ENCODE data around the gene SCUBE1. TPM values are rescaled to one million over a fixed set of nuclear protein-coding genes. Genes with fewer than 3 reads are reported as not detected.

SCUBE1 gene
- total RNA-seq, 4 donors from 2014 or later: 0.68 to 6.4 (median 1.7) TPM

DNA sequence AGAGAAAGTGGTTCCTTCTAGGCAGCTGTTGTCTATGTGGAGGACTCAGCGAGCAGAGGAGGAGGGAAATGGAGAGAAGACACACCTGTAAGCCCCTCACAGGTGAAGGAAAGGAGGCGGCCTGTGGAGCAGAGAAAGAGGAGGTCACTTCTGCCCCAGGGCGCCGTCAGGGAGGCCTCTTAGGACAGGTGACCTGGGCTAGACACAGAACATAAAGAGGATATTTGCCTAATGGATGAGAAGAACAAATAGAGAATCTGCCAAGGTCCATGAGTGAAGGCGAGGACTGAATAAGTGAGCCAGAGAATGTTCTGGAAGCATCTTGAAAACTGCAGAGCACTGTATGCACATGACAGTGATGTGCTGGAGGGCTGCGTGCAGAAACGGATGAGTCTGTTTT, 2.2 kb upstream of the SCUBE1 start:
- Histone ChIP-seq H3K4me1 (peaks cover 0 to 11% (median 5%) of the 10 kb centered on the region in 4 donors), H3K4me3 (no peak overlapping the region), H3K27ac (no peak overlapping the region), H3K36me3 (no peaks in the 10 kb centered on the region), H3K27me3 (peaks cover 67% of the 10 kb centered on the region), H3K9me3 (no peaks in the 10 kb centered on the region)
- WGBS, 2 donors (ENCODE audit: low coverage in 1 of 2): 83 to 100% methylated on average over 4 to 7 of the region's 7 CpGs
- in situ Hi-C loops (cut with MboI; ENCODE audit: low pct_ligation_motif_present in 1 of 4, low pct_unique_long_range_greater_than_20kb in 1 of 4, low sequenced_read_pairs in 3 of 4) (loop anchor here in 2 of 4 donors (10.0 kb wide), 1 partner anchor 71 kb away; no protein-coding TSS in a partner anchor), intact Hi-C loops (cut with DNase I; ENCODE audit: low total_unique reads) (no loop called here)
- DNase-seq: no peak
- TF ChIP-seq POLR2A (IDR thresholded peaks at IDR 0.05) (no peak), POLR2AphosphoS5 (IDR thresholded peaks at IDR 0.05) (no peak), EP300 (IDR thresholded peaks at IDR 0.05; ENCODE audit: low read depth) (no peak)
- TF ChIP-seq, protein P1, sequence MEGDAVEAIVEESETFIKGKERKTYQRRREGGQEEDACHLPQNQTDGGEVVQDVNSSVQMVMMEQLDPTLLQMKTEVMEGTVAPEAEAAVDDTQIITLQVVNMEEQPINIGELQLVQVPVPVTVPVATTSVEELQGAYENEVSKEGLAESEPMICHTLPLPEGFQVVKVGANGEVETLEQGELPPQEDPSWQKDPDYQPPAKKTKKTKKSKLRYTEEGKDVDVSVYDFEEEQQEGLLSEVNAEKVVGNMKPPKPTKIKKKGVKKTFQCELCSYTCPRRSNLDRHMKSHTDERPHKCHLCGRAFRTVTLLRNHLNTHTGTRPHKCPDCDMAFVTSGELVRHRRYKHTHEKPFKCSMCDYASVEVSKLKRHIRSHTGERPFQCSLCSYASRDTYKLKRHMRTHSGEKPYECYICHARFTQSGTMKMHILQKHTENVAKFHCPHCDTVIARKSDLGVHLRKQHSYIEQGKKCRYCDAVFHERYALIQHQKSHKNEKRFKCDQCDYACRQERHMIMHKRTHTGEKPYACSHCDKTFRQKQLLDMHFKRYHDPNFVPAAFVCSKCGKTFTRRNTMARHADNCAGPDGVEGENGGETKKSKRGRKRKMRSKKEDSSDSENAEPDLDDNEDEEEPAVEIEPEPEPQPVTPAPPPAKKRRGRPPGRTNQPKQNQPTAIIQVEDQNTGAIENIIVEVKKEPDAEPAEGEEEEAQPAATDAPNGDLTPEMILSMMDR (IDR thresholded peaks at IDR 0.05): no peak

DNA sequence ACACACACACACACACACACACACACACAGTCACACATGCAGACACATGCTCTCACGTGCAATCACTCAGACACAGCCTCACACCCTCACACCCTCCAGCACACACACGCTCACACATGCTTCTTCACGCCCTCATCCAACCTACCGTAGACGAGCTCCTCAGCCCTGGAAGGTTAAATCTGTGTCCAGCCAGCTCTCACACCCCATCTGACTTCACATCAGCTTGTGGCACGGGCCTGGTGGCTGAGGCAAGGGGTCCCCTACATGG, 1.3 kb upstream of the SCUBE1 start:
- TF ChIP-seq, protein P1 (IDR thresholded peaks at IDR 0.05): no peak
- no peak for TF ChIP-seq POLR2A (IDR thresholded peaks at IDR 0.05)
- Histone ChIP-seq H3K27ac (no peak overlapping the region), H3K27me3 (peaks cover 67% of the 10 kb centered on the region), H3K9me3 (no peaks in the 10 kb centered on the region), H3K4me3 (no peak overlapping the region), H3K4me1 (peaks cover 0 to 11% (median 5%) of the 10 kb centered on the region in 4 donors), H3K36me3 (no peaks in the 10 kb centered on the region)
- in situ Hi-C loops (cut with MboI; ENCODE audit: low pct_ligation_motif_present in 1 of 4, low pct_unique_long_range_greater_than_20kb in 1 of 4, low sequenced_read_pairs in 3 of 4): loop anchor here in 2 of 4 donors (10.0 kb wide), 1 partner anchor 70 kb away; no protein-coding TSS in a partner anchor
- DNase-seq: no peak
- intact Hi-C loops (cut with DNase I; ENCODE audit: low total_unique reads): no loop called here
- WGBS, 2 donors (ENCODE audit: low coverage in 1 of 2): 65 to 80% methylated on average over 1 to 6 of the region's 6 CpGs

DNA sequence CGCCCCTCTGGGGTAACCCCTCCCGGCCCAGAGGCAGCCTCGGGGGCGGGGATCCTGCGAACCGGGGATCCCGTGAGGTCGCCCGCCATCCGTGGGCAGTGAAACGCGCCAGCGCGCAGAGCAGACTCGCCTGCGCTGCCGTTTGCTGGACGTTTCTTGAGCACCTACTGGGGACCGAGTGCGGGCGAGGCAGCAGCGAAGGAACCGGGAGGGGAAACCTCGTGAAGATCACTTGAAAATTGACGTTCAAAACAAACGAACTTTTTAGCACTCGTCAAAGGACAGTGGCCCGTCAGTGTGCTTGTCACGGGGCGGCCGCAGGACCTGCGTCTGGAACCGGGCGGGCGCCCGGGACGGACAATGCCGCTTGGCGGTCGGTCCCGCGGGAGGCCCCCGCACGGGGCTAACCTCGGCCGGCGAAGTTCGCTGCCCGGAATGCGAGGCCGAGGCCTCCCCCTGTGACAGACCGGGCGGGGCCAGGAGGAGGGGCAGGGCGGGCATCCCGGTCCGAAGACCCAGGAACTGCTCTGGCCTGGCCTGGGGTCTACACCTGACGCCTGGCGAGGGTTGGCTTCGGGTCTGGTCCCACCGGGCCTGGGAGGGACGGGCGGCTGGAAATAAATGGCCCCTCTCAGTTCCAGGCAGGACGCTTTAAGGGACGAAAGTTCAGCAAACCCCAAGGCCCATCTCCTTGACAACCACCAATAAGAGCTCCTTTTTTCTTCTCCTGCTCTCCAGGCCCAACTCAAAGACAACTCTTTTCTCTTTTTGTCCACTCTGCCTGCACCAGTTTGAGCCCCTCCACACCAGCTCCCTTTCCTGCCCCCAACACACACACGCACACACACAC, 723 bp upstream of the SCUBE1 start:
- Histone ChIP-seq H3K4me1 (peaks cover 0 to 11% (median 5%) of the 10 kb centered on the region in 4 donors), H3K27me3 (peaks cover 67% of the 10 kb centered on the region), H3K9me3 (no peaks in the 10 kb centered on the region), H3K36me3 (no peaks in the 10 kb centered on the region), H3K4me3 (peak overlapping the region in 3 of 4 donors; percentile 26 to 48 (median 29)), H3K27ac (no peak overlapping the region)
- intact Hi-C loops (cut with DNase I; ENCODE audit: low total_unique reads): no loop called here
- TF ChIP-seq EP300 (IDR thresholded peaks at IDR 0.05; ENCODE audit: low read depth) (no peak), POLR2A (IDR thresholded peaks at IDR 0.05) (no peak), POLR2AphosphoS5 (IDR thresholded peaks at IDR 0.05) (no peak)
- TF ChIP-seq, protein P1 (IDR thresholded peaks at IDR 0.05): no peak
- WGBS, 2 donors (ENCODE audit: low coverage in 1 of 2): 15 to 52% methylated on average over 3 to 51 of the region's 65 CpGs
- in situ Hi-C loops (cut with MboI; ENCODE audit: low pct_ligation_motif_present in 1 of 4, low pct_unique_long_range_greater_than_20kb in 1 of 4, low sequenced_read_pairs in 3 of 4): loop anchor here in 2 of 4 donors (10.0 kb wide), 1 partner anchor 69 kb away; no protein-coding TSS in a partner anchor
- no peak for DNase-seq

DNA sequence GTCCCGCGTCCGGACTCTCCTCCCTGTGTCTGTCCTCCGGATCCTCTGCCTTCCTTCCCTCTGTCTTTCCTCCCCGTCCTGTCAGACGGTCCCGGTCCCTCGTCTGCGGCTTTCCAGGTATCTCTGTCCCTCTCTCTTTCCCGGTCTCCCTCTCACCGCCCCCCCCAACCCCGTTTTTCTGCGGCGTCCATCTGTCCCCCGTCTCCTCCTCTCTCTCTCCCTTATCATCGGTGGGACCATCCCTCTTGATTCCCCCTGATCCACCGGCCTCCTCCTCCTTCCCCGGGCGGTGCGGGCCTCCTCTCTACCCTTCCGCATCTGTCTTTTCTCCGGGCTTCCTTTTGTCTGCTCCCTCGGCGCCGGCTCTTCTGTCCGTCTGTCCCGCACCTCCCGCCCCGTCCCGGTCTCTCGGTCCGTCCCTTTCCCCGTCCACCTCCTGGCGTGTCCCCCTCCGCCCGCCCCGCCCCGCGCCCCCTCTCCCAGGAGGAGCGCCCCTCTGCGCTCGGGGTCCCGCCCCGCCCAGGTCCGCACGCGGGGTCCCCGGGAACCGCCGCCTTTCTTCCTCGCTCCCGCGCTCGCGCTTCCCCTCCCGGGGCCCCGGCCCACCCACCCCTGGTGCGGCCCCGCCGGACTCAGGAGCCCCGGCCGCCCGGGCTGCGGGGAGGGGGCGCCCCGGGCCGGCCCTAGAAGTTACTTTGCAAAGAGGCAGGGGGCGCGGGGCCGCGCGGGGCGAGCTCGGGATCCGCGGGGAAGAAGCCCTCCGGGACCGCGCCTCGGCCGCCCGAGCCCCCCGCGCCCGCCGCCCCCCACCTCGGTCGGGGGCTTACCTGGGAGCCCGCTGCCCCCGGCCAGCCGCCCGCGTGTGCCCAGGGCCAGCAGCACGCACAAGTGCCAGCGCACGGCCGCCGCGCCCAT, 568 bp downstream of the SCUBE1 start:
- no peak for DNase-seq
- TF ChIP-seq EP300 (IDR thresholded peaks at IDR 0.05; ENCODE audit: low read depth) (no peak), POLR2A (IDR thresholded peaks at IDR 0.05) (no peak)
- TF ChIP-seq, protein P1 (IDR thresholded peaks at IDR 0.05): no peak
- peaks cover 61% of the 10 kb centered on the region for H3K27me3 ChIP-seq
- H3K4me3 ChIP-seq: peak overlapping the region in 3 of 4 donors; percentile 26 to 48 (median 29)
- 4 to 11% methylated on average over 5 to 32 of the region's 99 CpGs for WGBS, 2 donors (ENCODE audit: low coverage in 1 of 2)
- H3K27ac ChIP-seq: no peak overlapping the region
- in situ Hi-C loops (cut with MboI; ENCODE audit: low pct_ligation_motif_present in 1 of 4, low pct_unique_long_range_greater_than_20kb in 1 of 4, low sequenced_read_pairs in 3 of 4) (loop anchor here in 2 of 4 donors (10.0 kb wide), 1 partner anchor 68 kb away; no protein-coding TSS in a partner anchor), intact Hi-C loops (cut with DNase I; ENCODE audit: low total_unique reads) (loop anchor here (1.0 kb wide), 1 partner anchor 68 kb away; no protein-coding TSS in a partner anchor)
- H3K9me3 ChIP-seq: no peaks in the 10 kb centered on the region
- H3K36me3 ChIP-seq: no peaks in the 10 kb centered on the region
- peaks cover 0 to 11% (median 5%) of the 10 kb centered on the region in 4 donors for H3K4me1 ChIP-seq
